ENCODE measurements around the gene ANOS1.

Gene ANOS1

DNA sequence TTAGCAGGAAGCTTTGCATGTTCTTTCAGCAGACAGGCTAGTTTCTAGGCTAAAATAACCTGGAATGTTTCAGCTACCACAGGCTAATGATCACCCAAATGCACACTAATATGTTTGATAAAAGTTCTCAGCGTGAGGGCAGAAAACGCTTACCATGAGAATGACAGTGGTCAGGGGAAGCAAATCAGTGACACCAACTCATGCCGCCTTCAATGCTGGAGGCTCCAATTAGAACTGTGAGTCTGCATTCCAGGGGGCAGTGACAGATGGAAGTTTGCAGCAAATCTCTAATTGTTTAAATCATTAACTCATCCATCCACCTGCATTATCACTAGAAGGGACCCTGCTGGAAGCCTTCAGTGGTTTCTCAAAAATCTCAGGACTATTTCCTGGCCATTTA is 43.2 kb downstream of the ANOS1 start:
- DNase-seq (ENCODE audit: low spot score): no peak
- in situ Hi-C loops (cut with MboI; ENCODE audit: low sequenced_read_pairs, unreplicated experiment): no loop called here
- TF ChIP-seq CTCF (IDR thresholded peaks at IDR 0.05; ENCODE audit: borderline replicate concordance, control extremely low read depth, extremely low read depth, insufficient read depth, missing control alignments): no peak

GRCh38 chrX:8684201-8684965 is 47.6 kb downstream of the ANOS1 start:
- in situ Hi-C loops (cut with MboI; ENCODE audit: low sequenced_read_pairs, unreplicated experiment): no loop called here
- DNase-seq (ENCODE audit: low spot score): no peak
- TF ChIP-seq CTCF (IDR thresholded peaks at IDR 0.05; ENCODE audit: borderline replicate concordance, control extremely low read depth, extremely low read depth, insufficient read depth, missing control alignments): no peak

DNA sequence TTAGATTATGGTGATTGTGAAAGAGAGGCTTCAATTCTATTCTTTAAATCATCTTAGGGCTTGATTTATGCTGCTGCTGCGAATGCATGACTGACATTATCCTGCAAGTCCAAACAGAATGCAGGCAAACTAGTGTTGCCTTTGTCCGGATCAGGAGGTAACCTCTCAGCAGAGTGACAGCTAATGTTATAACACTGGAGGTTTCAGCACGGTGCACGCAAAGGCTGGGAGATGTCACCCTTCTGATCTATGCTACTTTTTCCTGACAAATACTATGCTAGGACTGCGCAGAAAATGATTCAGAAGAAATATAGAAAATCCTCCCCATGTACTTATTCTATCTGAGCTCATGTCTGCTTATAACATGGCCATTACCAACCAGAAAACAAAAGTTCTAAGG is 48.2 kb downstream of the ANOS1 start:
- no peak for TF ChIP-seq CTCF (IDR thresholded peaks at IDR 0.05; ENCODE audit: borderline replicate concordance, control extremely low read depth, extremely low read depth, insufficient read depth, missing control alignments)
- DNase-seq (ENCODE audit: low spot score): no peak
- in situ Hi-C loops (cut with MboI; ENCODE audit: low sequenced_read_pairs, unreplicated experiment): no loop called here

- TF ChIP-seq CTCF (IDR thresholded peaks at IDR 0.05; ENCODE audit: borderline replicate concordance, control extremely low read depth, extremely low read depth, insufficient read depth, missing control alignments): no peak
- in situ Hi-C loops (cut with MboI; ENCODE audit: low sequenced_read_pairs, unreplicated experiment): no loop called here
- no peak for DNase-seq (ENCODE audit: low spot score)
Observed at GRCh38 chrX:8679550-8679949, 52.4 kb downstream of the ANOS1 start.

GRCh38 chrX:8675006-8675630 is 56.8 kb downstream of the ANOS1 start:
- in situ Hi-C loops (cut with MboI; ENCODE audit: low sequenced_read_pairs, unreplicated experiment): no loop called here
- TF ChIP-seq CTCF (IDR thresholded peaks at IDR 0.05; ENCODE audit: borderline replicate concordance, control extremely low read depth, extremely low read depth, insufficient read depth, missing control alignments): no peak
- no peak for DNase-seq (ENCODE audit: low spot score)

DNA sequence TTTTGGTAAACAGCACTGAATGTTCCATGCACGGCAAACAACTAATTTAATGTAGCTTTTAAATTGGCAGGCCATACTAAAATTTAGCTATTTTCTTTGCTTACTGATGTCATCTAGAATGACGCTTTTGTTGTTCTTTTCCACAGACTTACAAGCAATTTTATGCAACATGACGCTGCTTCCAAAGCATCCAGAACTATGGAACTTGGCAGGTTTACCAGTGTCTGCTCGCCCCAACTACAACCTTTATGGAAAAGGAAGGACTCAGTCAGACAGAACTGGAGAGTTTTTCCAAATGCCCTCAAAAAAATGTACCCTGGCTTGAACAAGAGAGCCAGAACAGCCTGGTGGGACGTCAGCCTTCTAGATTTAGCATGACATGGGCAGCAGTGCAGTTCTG is 58.7 kb downstream of the ANOS1 start:
- DNase-seq (ENCODE audit: low spot score): no peak
- no peak for TF ChIP-seq CTCF (IDR thresholded peaks at IDR 0.05; ENCODE audit: borderline replicate concordance, control extremely low read depth, extremely low read depth, insufficient read depth, missing control alignments)
- in situ Hi-C loops (cut with MboI; ENCODE audit: low sequenced_read_pairs, unreplicated experiment): no loop called here
